Ovary (tissue), 9 donors: ENCODE results near the gene TARM1. TPM values are rescaled to one million over a fixed set of nuclear protein-coding genes. Genes with fewer than 3 reads are reported as not detected.
"Not testable (repeated sequence)": the region's sequence is repeated elsewhere in the genome, so short reads cannot be mapped to it uniquely, and the experiment has no call there.

Experiments used
- DNase-seq, 5 donors: peaks; one replicate each; pipeline ENCODE4 v3.0.0-alpha.2; 2019 to 2020
- H3K27ac ChIP-seq, 2 donors: fragments of 200-600 bp; one replicate each; pipeline versions ENCODE4 v1.5.1 to v1.8.0; 2019 to 2022
- H3K27me3 ChIP-seq: fragments of 200-600 bp; one replicate; pipeline ENCODE4 v1.8.0; 2022
- H3K36me3 ChIP-seq: fragments of 200-600 bp; sonication (generic); one replicate; pipeline ENCODE4 v1.5.1; 2019
- H3K4me1 ChIP-seq: one replicate; pipeline ENCODE4 v1.8.1; 2013; ENCODE audit warnings: mild to moderate bottlenecking, moderate library complexity; ENCODE audit not compliant: insufficient read depth
- H3K4me3 ChIP-seq: fragments of 200-600 bp; sonication (generic); one replicate; pipeline ENCODE4 v1.5.1; 2017
- H3K9me3 ChIP-seq, 2 donors: fragments of 200-600 bp in 1 of 2; sonication (generic) in 1 of 2; one replicate each; pipeline versions ENCODE4 v1.5.1 to v1.8.1; 2013 to 2019; ENCODE audit warnings: mild to moderate bottlenecking in 1 of 2, moderate library complexity in 1 of 2
- EP300 ChIP-seq: sonication (generic); formaldehyde crosslinking; IDR thresholded peaks from one replicate; pipeline ENCODE4 v1.6.1; 2017; ENCODE audit warnings: antibody characterized with exemption
- POLR2A ChIP-seq: fragments of 450-650 bp; IDR thresholded peaks from one replicate; pipeline ENCODE4 v1.6.1; 2017; ENCODE audit warnings: antibody characterized with exemption, mild to moderate bottlenecking, moderate library complexity
- WGBS, 3 donors: extraction: QIAGEN DNeasy Blood & Tissue Kit in 1 of 3; methylation state at CpG; one replicate each; pipeline versions ENCODE4 v1.1.5 to v1.1.7; 2013 to 2017; 5-methylcytosine and 5-hydroxymethylcytosine counted together
- intact Hi-C, 4 donors: fragments of 100-400 bp; cut with DNase I; formaldehyde crosslinking; loops; one replicate each; pipeline versions ENCODE4 v1.11.0 to v1.15.1; 2022 to 2023
- polyA plus RNA-seq, 2 donors: library from polyadenylated mRNA; stranded (reverse); fragments of 200-250 nt in 1 of 2; fragments of 350-450 nt in 1 of 2; fragmentation: Illumina TruSeq in 1 of 2; extraction: RNeasy Lipid Tissue Mini Kit (QIAGEN cat#74804) in 1 of 2; gene quantifications; one replicate each; pipeline ENCODE4 v1.2.3, GENCODE V29; 2013 to 2014
- total RNA-seq, 7 donors: library from RNA; depleted of rRNA in 2 of 7; stranded (reverse); fragments of >200 nt in 2 of 7; fragmentation: NEBNext Ultra II Directional in 3 of 7; extraction: Animal tissue kit (Norgen Biotek cat#: 25700) in 3 of 7; gene quantifications; one replicate each; pipeline versions ENCODE4 v1.1.0 to v1.2.4, GENCODE V29; 2016 to 2023
- TF ChIP-seq, protein P1 (sequence below), 3 donors: fragments of 450-650 bp in 2 of 3; fragments of 200-600 bp in 1 of 3; IDR thresholded peaks; one replicate each; pipeline versions ENCODE4 v1.5.1 to v1.8.0; 2016 to 2022; ENCODE audit warnings: antibody characterized with exemption in 3 of 3, mild to moderate bottlenecking in 1 of 3
- donor health status: DM: no; HTN: no; CAD: no; lungs with moderate emphysema.
- donor health status: DM: no; HTN: no; CAD: no.
- donor health status: Bipolar disorder and iron deficiency.
- donor health status: DM: yes; HTN: yes; CAD: no.
- donor health status: DM: no; HTN: no; CAD: no.
- donor health status: DM: yes; HTN: yes; CAD: no.

The TARM1 gene
- total and polyA plus RNA-seq, 9 donors, result not detected

DNA sequence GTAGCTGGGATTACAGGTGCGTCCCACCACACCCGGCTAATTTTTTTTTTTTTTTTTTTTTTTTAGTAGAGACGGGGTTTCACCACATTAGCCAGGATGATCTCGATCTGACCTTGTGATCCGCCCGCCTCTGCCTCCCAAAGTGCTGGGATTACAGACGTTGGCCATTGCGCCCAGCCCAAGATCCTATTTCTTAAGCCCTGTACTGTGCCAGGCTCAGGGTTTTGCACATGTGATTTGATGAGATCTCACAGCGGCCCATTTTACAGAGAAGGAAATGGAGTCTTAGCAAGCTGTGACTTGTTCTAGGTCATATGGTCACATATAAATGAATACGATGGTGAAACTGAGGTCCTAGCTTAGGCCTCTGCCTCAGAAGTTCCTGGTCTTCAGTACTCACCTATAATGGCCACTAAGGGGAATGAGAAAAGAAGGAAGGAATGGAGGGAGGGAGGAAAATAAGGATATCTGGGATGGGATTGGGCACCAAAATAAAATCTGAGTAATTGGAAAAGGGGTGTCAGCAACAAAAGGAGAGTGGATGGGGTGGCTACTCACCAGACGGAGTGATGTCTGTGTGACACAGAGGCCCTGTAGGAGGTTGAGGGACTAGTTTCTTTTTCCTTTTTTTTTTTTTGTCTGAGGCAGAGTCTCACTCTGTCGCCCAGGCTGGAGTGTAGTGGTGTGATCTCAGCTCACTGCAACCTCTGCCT, 18.2 kb upstream of the TARM1 start:
- TF ChIP-seq, protein P1, sequence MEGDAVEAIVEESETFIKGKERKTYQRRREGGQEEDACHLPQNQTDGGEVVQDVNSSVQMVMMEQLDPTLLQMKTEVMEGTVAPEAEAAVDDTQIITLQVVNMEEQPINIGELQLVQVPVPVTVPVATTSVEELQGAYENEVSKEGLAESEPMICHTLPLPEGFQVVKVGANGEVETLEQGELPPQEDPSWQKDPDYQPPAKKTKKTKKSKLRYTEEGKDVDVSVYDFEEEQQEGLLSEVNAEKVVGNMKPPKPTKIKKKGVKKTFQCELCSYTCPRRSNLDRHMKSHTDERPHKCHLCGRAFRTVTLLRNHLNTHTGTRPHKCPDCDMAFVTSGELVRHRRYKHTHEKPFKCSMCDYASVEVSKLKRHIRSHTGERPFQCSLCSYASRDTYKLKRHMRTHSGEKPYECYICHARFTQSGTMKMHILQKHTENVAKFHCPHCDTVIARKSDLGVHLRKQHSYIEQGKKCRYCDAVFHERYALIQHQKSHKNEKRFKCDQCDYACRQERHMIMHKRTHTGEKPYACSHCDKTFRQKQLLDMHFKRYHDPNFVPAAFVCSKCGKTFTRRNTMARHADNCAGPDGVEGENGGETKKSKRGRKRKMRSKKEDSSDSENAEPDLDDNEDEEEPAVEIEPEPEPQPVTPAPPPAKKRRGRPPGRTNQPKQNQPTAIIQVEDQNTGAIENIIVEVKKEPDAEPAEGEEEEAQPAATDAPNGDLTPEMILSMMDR (IDR thresholded peaks at IDR 0.05), result no peak
- TF ChIP-seq POLR2A, result no peak
- TF ChIP-seq EP300, result no peak
- Histone ChIP-seq H3K27ac (no peak overlapping the region), H3K4me1 (peaks cover 9% of the 10 kb centered on the region), H3K36me3 (no peaks in the 10 kb centered on the region), H3K27me3 (no peaks in the 10 kb centered on the region), H3K9me3 (peaks cover 0 to 3% of the 10 kb centered on the region in 2 donors), H3K4me3 (no peak overlapping the region)
- intact Hi-C loops, result no loop called here
- WGBS, 3 donors, result 81 to 87% (median 84%) methylated on average over 12 of the region's 12 CpGs
- DNase-seq, result no peak

DNA sequence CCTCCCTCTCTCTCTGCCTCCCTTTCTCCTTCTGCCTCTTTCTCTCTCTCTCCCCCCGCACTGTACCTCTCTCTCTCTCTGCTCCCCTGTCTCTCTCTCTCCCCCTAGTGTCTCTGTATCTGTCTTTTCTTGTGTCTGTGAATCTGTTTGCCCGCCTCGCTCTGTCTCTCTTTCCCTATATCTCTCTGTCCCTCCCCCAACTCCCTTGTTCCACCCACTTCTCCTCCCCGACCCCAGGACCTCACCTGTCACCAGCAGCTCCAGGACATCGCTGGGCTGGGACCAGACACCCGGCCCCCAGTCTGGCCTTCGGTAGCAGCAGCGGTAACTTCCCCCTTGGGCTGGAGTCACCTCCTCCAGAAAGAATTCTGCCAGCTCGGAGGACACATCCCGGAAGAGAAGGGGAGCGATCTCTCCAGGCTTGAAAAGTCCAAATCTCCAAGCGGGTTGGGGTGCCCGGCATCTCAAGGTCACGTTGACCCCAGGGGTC, 15.5 kb upstream of the TARM1 start:
- Histone ChIP-seq H3K27ac (peak overlapping the region in 1 of 2 donors; percentile 63), H3K36me3 (no peaks in the 10 kb centered on the region), H3K9me3 (peaks cover 0 to 3% of the 10 kb centered on the region in 2 donors), H3K27me3 (no peaks in the 10 kb centered on the region), H3K4me3 (peak overlapping the region; percentile 9), H3K4me1 (peaks cover 7% of the 10 kb centered on the region)
- TF ChIP-seq EP300, result no peak
- TF ChIP-seq POLR2A, result no peak
- TF ChIP-seq, protein P1 (IDR thresholded peaks at IDR 0.05), result no peak
- 3 to 5% (median 4%) methylated on average over 14 of the region's 14 CpGs for WGBS, 3 donors
- intact Hi-C loops, result no loop called here
- DNase-seq, result peak in 1 of 5 donors; percentile 42

DNA sequence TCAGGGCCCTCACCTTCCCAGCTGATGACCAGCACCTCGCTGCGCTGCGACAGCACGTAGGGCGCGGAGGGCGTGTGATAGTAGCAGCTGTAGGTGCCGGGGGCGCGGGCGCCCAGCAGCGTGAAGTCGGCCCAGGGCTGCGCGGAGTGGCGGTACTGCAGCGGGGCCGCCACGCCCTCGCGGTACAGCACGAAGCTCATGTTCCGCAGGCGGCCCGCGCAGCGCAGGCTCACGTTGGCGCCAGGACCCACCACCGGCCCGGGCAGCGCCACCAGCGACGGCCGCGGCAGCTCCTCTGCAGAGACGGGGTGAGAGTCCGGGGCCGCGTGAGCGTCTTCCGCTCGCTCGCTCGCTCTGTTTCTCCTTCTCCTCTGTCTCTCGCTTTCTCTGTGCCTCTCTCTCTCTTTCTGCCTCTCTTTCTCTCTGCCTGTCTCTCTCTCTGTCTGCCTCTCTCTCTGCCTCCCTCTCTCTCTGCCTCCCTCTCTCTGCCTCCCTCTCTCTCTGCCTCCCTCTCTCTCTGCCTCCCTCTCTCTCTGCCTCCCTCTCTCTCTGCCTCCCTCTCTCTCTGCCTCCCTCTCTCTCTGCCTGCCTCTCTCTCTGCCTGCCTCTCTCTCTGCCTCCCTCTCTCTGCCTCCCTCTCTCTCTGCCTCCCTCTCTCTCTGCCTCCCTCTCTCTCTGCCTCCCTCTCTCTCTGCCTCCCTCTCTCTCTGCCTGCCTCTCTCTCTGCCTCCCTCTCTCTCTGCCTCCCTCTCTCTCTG, 14.9 kb upstream of the TARM1 start:
- intact Hi-C loops, result not testable (repeated sequence)
- peak overlapping the region in 1 of 2 donors; percentile 63 for H3K27ac ChIP-seq
- peak in 3 of 5 donors; percentile 56 to 71 (median 59) for DNase-seq

DNA sequence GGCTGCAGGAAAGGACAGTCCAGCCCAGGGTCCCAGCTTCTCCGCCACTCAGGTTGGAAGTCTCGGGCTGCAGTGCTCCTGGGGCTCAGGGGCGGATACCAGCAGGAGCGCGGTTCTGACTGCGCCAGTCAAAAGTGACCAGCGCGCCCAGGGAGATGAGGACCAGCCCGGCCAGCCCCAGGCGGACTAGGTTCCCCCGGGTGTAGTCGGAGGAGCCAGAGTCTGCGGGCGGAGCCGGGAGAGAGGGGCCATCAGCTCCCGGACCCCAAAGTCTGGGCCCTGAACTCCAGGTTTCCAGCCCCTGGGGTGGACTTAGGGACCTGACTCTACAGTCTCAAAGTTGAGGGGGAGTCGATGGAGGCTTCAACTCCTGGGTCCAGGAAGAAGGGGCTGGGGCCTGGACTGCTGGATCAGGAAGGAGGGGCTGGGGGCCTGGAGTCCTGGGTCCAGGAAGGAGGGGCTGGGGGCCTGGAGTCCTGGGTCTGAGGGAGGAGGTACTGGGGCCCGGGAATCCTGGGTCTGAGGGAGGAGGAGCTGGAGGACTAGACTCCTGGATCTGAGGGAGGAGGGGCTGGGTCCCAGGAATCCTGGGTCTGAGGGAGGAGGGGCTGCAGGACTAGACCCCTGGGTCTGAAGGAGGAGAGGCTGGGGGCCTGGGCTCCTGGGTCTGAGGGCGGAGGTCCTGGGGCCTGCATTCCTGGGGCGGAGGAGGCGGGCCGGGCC, 14.1 kb upstream of the TARM1 start:
- 67 to 71% (median 70%) methylated on average over 22 of the region's 22 CpGs for WGBS, 3 donors
- H3K9me3 ChIP-seq, result peaks cover 0 to 3% of the 10 kb centered on the region in 2 donors
- H3K4me3 ChIP-seq, result peak overlapping the region; percentile 17
- no peaks in the 10 kb centered on the region for H3K36me3 ChIP-seq
- no peak for DNase-seq
- TF ChIP-seq EP300 (no peak), POLR2A (no peak)
- TF ChIP-seq, protein P1 (IDR thresholded peaks at IDR 0.05), result no peak
- no peaks in the 10 kb centered on the region for H3K27me3 ChIP-seq
- peaks cover 7% of the 10 kb centered on the region for H3K4me1 ChIP-seq
- intact Hi-C loops, result no loop called here
- H3K27ac ChIP-seq, result no peak overlapping the region

More for the DNA sequence above, 14.9 kb upstream of the TARM1 start:
- H3K27me3 ChIP-seq, H3K4me1 ChIP-seq, H3K36me3 ChIP-seq, H3K9me3 ChIP-seq: not testable (repeated sequence)
- WGBS, 3 donors, result 0 to 1% (median 1%) methylated on average over 33 to 46 of the region's 46 CpGs
- H3K4me3 ChIP-seq, result peak overlapping the region; percentile 17
